Activated CD4-positive, alpha-beta T cell treated with anti-CD3 and anti-CD28 coated beads, Interleukin-2, amount 10 ng/mL, durations not matched to agents 24 days and 14 days (primary cell): ENCODE results near the gene TNFRSF6B. TPM values are rescaled to one million over a fixed set of nuclear protein-coding genes. Genes with fewer than 3 reads are reported as not detected.
A peak's percentile ranks its signal among the peaks of the same experiment; 100 is the strongest.

Source experiments
- DNase-seq: peaks from one replicate; pipeline ENCODE4 v3.0.0; 2022
- H3K27ac Mint-ChIP-seq: one replicate; pipeline ENCODE4 v1.8.0; 2022; ENCODE audit warnings: mild to moderate bottlenecking, mixed read lengths
- H3K27me3 Mint-ChIP-seq: one replicate; pipeline ENCODE4 v1.8.0; 2022; ENCODE audit warnings: mixed read lengths
- H3K36me3 Mint-ChIP-seq: one replicate; pipeline ENCODE4 v1.8.0; 2022; ENCODE audit warnings: low read depth, mild to moderate bottlenecking, mixed read lengths
- H3K4me1 Mint-ChIP-seq: one replicate; pipeline ENCODE4 v1.8.0; 2021; ENCODE audit warnings: mixed read lengths
- H3K4me3 Mint-ChIP-seq: one replicate; pipeline ENCODE4 v1.8.0; 2022; ENCODE audit warnings: mild to moderate bottlenecking, moderate library complexity, mixed read lengths
- H3K9me3 Mint-ChIP-seq: one replicate; pipeline ENCODE4 v1.8.0; 2021; ENCODE audit warnings: mixed read lengths
- intact Hi-C: fragments of 100-400 bp; cut with micrococcal nuclease; formaldehyde crosslinking; loops from one replicate; pipeline ENCODE4 v1.15.1; 2023
- total RNA-seq: library from RNA; stranded (reverse); gene quantifications from 2 replicates; pipeline ENCODE4 v1.2.3, GENCODE V29; 2022

TNFRSF6B gene
- total RNA-seq, 1 donor from 2014 or later, result not detected

DNA sequence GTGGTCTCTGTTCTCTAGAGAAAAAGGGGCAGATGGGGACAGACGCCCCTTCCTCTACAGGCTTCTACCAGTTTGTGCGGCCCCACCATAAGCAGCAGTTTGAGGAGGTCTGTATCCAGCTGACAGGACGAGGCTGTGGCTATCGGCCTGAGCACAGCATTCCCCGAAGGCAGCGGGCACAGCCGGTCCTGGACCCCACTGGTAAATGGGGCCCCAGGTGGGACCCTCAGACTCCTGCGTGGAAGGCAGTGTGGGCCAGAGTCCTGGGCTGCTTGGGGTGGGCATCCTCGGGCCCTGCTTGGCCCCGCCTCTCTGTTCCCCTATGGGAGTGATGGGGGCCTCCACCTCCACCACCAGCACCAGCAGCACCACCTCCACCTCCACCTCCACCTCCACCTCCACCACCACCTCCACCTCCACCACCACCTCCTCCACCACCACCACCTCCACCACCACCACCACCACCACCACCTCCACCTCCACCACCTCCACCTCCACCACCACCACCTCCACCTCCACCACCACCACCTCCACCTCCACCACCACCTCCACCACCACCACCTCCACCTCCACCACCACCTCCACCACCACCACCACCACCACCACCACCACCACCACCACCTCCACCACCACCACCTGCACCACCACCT is 3.2 kb upstream of the TNFRSF6B start:
- H3K36me3 Mint-ChIP-seq, result peaks cover 23% of the 10 kb centered on the region
- DNase-seq, result no peak
- no peaks in the 10 kb centered on the region for H3K27me3 Mint-ChIP-seq
- no peak overlapping the region for H3K27ac Mint-ChIP-seq
- no peaks in the 10 kb centered on the region for H3K9me3 Mint-ChIP-seq
- intact Hi-C loops, result no loop called here
- no peak overlapping the region for H3K4me3 Mint-ChIP-seq
- peaks cover 5% of the 10 kb centered on the region for H3K4me1 Mint-ChIP-seq

DNA sequence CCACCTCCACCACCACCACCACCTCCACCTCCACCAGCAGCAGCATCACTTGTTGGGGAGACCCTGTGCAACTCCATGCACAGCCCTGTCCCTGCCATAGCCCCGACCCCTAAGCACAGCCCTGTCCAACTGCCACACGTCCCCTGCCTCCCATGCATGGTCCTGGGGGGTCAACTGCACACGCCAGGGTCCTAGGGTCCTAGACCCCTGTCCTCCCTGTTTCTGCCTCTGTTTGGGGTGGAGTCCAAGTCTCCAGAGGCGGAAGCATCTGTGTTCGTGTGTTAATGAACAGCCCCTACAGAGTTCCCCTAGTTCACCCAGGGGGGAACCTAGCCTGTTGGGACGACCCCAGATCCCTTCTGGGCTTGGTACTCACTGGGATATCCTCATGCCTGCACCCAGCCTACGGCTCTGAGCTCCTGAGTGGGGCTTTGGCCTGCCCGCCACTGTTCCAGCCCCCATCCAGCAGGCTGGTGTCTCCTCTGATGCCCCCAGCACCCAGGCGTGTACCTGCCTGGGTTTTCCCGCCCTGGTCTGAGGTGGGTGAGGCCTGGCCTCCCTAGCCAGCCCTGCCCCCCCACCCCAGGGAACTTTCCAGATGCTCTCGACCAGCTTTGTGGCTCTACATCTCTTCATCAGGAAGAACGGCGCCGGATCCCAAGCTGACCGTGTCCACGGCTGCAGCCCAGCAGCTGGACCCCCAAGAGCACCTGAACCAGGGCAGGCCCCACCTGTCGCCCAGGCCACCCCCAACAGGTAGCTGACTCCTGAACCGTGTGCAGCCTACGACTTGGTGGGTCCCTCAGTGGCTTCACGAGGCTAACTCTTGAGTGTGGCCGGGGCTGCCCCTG is 2.5 kb upstream of the TNFRSF6B start:
- H3K9me3 Mint-ChIP-seq, result no peaks in the 10 kb centered on the region
- H3K4me3 Mint-ChIP-seq, result peak overlapping the region; percentile 30
- peaks cover 6% of the 10 kb centered on the region for H3K4me1 Mint-ChIP-seq
- H3K27me3 Mint-ChIP-seq, result no peaks in the 10 kb centered on the region
- H3K36me3 Mint-ChIP-seq, result peaks cover 23% of the 10 kb centered on the region
- peak overlapping the region; percentile 86 for H3K27ac Mint-ChIP-seq
- intact Hi-C loops, result no loop called here
- DNase-seq, result no peak

DNA sequence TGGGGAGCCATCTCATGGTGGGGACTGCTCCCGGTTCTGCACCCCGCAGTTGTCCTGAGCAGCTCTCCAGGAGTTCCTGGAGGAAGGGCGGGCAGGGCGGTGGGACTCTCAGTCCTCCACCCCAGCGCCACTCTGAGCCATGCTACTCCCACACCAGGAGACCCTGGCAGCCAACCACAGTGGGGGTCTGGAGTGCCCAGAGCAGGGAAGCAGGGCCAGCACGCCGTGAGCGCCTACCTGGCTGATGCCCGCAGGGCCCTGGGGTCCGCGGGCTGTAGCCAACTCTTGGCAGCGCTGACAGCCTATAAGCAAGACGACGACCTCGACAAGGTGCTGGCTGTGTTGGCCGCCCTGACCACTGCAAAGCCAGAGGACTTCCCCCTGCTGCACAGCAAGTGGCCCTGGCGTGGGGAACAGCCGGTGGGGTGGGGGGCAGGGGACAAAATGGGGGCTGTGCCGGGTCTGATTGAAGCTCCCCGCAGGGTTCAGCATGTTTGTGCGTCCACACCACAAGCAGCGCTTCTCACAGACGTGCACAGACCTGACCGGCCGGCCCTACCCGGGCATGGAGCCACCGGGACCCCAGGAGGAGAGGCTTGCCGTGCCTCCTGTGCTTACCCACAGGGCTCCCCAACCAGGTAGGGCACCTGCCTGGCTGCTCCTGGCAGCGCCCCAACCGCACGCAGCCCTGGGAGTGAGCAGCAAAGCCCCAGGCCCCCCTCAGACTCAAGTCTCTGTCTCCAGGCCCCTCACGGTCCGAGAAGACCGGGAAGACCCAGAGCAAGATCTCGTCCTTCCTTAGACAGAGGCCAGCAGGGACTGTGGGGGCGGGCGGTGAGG is 1.6 kb upstream of the TNFRSF6B start:
- no peaks in the 10 kb centered on the region for H3K27me3 Mint-ChIP-seq
- intact Hi-C loops, result no loop called here
- H3K27ac Mint-ChIP-seq, result no peak overlapping the region
- H3K4me1 Mint-ChIP-seq, result peaks cover 11% of the 10 kb centered on the region
- H3K4me3 Mint-ChIP-seq, result no peak overlapping the region
- no peak for DNase-seq
- no peaks in the 10 kb centered on the region for H3K9me3 Mint-ChIP-seq
- peaks cover 24% of the 10 kb centered on the region for H3K36me3 Mint-ChIP-seq

DNA sequence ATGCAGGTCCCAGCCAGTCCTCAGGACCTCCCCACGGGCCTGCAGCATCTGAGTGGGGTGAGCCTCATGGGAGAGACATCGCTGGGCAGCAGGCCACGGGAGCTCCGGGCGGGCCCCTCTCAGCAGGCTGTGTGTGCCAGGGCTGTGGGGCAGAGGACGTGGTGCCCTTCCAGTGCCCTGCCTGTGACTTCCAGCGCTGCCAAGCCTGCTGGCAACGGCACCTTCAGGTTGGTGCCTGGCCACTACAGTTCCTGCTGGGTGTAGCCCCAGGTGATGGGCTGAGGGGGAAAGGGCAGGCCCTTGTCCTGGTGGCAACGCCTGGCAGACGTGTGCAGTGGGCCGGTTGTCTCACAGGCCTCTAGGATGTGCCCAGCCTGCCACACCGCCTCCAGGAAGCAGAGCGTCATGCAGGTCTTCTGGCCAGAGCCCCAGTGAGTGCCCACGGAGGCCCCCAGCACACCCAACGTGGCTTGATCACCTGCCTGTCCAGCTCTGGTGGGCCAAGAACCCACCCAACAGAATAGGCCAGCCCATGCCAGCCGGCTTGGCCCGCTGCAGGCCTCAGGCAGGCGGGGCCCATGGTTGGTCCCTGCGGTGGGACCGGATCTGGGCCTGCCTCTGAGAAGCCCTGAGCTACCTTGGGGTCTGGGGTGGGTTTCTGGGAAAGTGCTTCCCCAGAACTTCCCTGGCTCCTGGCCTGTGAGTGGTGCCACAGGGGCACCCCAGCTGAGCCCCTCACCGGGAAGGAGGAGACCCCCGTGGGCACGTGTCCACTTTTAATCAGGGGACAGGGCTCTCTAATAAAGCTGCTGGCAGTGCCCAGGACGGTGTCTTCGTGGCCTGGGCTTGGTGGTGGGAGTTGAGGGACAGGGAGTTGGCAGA is 787 bp upstream of the TNFRSF6B start:
- Mint-ChIP-seq H3K27ac (no peak overlapping the region), H3K36me3 (peaks cover 24% of the 10 kb centered on the region), H3K9me3 (no peaks in the 10 kb centered on the region), H3K4me3 (no peak overlapping the region), H3K27me3 (no peaks in the 10 kb centered on the region), H3K4me1 (peaks cover 11% of the 10 kb centered on the region)
- no peak for DNase-seq
- intact Hi-C loops, result no loop called here

DNA sequence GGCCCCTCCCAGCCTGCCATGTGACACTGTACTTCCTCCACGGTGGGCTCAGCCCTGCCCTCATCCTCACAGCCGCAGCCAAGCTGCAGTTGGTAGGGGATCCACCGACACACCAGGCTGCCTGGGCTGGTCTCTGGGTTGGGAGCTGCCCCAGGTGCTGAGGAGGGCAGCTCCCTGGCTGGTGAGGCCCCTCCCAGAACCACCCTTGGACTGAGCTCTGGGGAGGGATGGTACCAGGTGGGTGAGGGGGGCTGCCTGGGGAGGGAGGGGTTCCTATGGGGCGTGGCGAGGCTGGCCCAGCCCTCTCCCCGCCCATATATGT is 185 bp upstream of the TNFRSF6B start:
- no peak for DNase-seq
- Mint-ChIP-seq H3K4me3 (no peak overlapping the region), H3K27ac (no peak overlapping the region), H3K36me3 (peaks cover 24% of the 10 kb centered on the region), H3K27me3 (no peaks in the 10 kb centered on the region), H3K4me1 (peaks cover 11% of the 10 kb centered on the region), H3K9me3 (no peaks in the 10 kb centered on the region)
- intact Hi-C loops, result no loop called here

DNA sequence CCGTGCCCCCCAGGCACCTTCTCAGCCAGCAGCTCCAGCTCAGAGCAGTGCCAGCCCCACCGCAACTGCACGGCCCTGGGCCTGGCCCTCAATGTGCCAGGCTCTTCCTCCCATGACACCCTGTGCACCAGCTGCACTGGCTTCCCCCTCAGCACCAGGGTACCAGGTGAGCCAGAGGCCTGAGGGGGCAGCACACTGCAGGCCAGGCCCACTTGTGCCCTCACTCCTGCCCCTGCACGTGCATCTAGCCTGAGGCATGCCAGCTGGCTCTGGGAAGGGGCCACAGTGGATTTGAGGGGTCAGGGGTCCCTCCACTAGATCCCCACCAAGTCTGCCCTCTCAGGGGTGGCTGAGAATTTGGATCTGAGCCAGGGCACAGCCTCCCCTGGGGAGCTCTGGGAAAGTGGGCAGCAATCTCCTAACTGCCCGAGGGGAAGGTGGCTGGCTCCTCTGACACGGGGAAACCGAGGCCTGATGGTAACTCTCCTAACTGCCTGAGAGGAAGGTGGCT is 960 bp downstream of the TNFRSF6B start:
- no peak overlapping the region for H3K4me3 Mint-ChIP-seq
- no peaks in the 10 kb centered on the region for H3K9me3 Mint-ChIP-seq

DNA sequence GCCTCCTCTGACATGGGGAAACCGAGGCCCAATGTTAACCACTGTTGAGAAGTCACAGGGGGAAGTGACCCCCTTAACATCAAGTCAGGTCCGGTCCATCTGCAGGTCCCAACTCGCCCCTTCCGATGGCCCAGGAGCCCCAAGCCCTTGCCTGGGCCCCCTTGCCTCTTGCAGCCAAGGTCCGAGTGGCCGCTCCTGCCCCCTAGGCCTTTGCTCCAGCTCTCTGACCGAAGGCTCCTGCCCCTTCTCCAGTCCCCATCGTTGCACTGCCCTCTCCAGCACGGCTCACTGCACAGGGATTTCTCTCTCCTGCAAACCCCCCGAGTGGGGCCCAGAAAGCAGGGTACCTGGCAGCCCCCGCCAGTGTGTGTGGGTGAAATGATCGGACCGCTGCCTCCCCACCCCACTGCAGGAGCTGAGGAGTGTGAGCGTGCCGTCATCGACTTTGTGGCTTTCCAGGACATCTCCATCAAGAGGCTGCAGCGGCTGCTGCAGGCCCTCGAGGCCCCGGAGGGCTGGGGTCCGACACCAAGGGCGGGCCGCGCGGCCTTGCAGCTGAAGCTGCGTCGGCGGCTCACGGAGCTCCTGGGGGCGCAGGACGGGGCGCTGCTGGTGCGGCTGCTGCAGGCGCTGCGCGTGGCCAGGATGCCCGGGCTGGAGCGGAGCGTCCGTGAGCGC is 1.6 kb downstream of the TNFRSF6B start:
- Mint-ChIP-seq H3K4me1 (peaks cover 11% of the 10 kb centered on the region), H3K27ac (no peak overlapping the region), H3K4me3 (no peak overlapping the region), H3K36me3 (peaks cover 14% of the 10 kb centered on the region), H3K9me3 (no peaks in the 10 kb centered on the region), H3K27me3 (no peaks in the 10 kb centered on the region)
- DNase-seq, result no peak
- intact Hi-C loops, result no loop called here

More for the DNA sequence above, 960 bp downstream of the TNFRSF6B start:
- H3K27me3 Mint-ChIP-seq, result no peaks in the 10 kb centered on the region
- DNase-seq, result no peak
- H3K36me3 Mint-ChIP-seq, result peaks cover 19% of the 10 kb centered on the region
- intact Hi-C loops, result no loop called here
- H3K4me1 Mint-ChIP-seq, result peaks cover 11% of the 10 kb centered on the region
- no peak overlapping the region for H3K27ac Mint-ChIP-seq

DNA sequence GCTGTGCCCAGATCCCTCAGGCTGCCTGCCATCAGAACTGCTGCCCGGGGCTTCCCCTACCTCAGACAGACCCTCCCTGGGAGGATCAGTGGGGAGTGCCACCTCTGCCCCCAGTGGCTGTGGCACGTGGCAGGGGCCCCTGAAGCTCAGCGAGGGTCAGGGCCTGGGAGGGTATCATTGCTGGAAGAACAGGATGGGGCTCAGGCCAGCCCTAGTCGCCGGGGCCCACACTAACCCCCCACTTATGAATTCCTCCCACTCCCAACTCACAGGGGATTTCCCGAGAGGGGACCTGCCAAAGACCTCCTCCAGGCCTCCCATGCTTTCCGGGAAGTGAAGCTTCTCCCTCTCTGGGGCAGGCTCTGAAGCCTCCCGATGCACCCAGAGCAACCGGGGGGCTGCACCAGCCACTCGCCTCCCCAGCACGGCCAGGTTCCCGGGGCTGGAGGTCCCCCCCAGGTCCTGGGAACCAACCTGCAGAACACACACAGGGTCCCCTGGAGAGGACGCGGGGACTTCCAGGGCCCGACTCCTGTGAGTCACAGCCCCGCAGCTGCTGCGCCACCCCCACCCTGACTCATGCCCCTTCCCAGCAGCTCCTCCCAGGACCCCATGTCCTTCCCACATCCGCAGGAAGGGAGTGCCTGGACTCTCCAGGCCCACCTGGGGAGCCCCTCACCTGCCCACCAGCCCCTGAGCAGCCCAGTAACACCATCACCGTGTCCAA is 2.5 kb downstream of the TNFRSF6B start:
- H3K36me3 Mint-ChIP-seq, result peaks cover 11% of the 10 kb centered on the region
- no peaks in the 10 kb centered on the region for H3K27me3 Mint-ChIP-seq
- peak; percentile 71 for DNase-seq
- intact Hi-C loops, result no loop called here
- H3K4me1 Mint-ChIP-seq, result peaks cover 9% of the 10 kb centered on the region
- H3K4me3 Mint-ChIP-seq, result peak overlapping the region; percentile 26
- peak overlapping the region; percentile 84 for H3K27ac Mint-ChIP-seq
- no peaks in the 10 kb centered on the region for H3K9me3 Mint-ChIP-seq

DNA sequence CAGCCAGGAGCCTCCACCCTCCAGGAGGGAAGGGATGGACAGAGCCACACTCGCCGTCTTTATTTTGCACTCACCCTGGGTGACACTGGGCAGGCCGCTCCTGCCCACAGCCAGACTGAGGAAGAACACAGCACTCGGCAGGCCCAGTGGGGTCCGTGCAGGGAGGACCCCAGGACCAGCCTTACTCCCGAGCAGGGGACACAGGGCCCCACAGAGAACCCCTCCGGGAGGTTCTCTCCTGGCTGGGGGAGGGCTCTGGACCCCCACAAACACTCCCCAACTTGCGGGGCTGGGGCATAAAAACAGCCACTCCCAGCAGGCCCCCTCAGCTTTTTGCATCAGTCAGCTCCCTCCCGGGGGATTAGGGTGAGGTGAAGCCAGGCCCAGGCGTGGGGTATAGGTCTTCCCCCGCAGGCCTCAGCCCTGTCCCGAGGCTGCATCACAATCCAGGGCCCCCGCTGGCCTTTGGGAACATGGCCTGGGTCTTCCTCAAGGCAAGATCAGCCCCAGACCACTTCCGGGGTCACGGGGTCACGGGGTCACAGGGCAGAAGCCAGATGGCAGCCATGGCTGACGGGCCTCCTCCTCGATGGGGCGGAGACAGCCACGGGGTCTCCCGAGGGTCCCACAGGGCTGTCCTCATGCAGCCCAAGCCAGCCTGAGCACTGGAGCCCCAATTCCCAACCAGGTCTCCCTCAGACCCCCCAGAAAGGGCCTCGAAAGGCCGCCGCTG is 3.2 kb downstream of the TNFRSF6B start:
- Mint-ChIP-seq H3K4me1 (peaks cover 9% of the 10 kb centered on the region), H3K9me3 (no peaks in the 10 kb centered on the region), H3K4me3 (peak overlapping the region; percentile 26), H3K27ac (peak overlapping the region; percentile 84), H3K36me3 (peaks cover 11% of the 10 kb centered on the region), H3K27me3 (no peaks in the 10 kb centered on the region)
- DNase-seq, result no peak
- intact Hi-C loops, result no loop called here

DNA sequence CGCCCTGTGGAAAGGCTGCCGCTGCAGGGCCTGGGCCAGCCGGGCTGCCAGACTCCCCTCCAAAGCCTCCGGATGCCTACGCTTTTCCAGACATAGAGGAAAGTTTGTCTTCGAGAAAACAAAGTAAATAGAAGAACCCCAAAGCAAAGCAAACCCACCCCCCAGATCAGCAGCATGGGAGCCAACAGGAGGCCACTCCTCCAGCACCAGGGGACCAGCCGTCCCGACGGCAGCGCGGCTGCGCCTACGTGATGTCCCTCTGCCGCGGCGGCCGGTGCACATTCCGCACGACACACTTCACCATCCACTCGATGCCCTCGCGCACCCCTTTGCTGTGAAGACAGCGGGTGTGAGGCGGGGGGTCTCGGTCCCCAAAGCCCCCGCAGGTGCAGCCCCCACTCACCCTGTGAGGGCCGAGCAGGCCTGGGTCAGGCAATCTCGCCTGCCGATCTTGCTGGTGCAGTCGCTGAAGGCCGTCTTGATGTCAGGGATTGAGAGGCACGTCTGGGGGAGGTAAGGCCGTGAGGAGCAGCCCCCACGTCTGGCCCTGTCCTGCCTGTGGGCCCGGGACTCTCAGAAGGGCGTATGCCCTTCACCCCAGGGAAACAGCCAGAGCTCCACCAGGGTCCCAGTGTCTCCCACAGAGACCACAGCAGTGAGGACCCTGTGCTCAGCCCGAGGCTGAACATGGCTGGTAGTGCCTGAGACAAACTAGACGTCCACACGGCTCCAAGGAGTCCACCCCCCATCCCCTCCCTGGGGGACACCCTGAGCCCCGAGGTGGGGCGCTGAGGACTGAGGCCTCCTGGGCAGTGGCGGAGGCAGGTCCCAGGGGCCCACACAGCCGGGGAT is 4.0 kb downstream of the TNFRSF6B start:
- no peak for DNase-seq
- peaks cover 11% of the 10 kb centered on the region for H3K4me1 Mint-ChIP-seq
- no peak overlapping the region for H3K4me3 Mint-ChIP-seq
- peak overlapping the region; percentile 41 for H3K27ac Mint-ChIP-seq
- no peaks in the 10 kb centered on the region for H3K27me3 Mint-ChIP-seq
- H3K9me3 Mint-ChIP-seq, result no peaks in the 10 kb centered on the region
- intact Hi-C loops, result no loop called here
- H3K36me3 Mint-ChIP-seq, result peaks cover 17% of the 10 kb centered on the region

DNA sequence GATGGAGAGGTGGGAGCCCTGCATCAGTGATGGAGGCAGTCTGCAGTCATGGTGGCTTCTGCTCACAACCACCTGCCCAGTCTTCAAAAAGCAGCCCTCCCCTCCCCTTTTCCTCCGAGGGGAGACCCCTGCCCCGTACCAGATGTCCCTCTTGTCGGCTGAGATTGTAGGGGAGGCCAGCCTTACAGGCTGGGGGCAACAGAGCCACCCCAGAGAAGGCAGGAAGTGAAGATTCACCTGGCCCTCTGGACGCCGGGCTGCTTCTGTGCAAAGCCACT is 4.5 kb downstream of the TNFRSF6B start:
- Mint-ChIP-seq H3K36me3 (peaks cover 23% of the 10 kb centered on the region), H3K4me1 (peaks cover 13% of the 10 kb centered on the region), H3K27ac (peak overlapping the region; percentile 34), H3K9me3 (no peaks in the 10 kb centered on the region), H3K4me3 (no peak overlapping the region), H3K27me3 (no peaks in the 10 kb centered on the region)
- intact Hi-C loops, result no loop called here
- no peak for DNase-seq
